Measurements from ENCODE around the gene KIF11. TPM values are rescaled to one million over a fixed set of nuclear protein-coding genes. Genes with fewer than 3 reads are reported as not detected.
"Not testable (repeated sequence)": the region's sequence is repeated elsewhere in the genome, so short reads cannot be mapped to it uniquely, and the experiment has no call there.

KIF11 gene
- total and polyA plus RNA-seq, 5 donors, result 0.31 to 1.7 (median 0.96) TPM

DNA sequence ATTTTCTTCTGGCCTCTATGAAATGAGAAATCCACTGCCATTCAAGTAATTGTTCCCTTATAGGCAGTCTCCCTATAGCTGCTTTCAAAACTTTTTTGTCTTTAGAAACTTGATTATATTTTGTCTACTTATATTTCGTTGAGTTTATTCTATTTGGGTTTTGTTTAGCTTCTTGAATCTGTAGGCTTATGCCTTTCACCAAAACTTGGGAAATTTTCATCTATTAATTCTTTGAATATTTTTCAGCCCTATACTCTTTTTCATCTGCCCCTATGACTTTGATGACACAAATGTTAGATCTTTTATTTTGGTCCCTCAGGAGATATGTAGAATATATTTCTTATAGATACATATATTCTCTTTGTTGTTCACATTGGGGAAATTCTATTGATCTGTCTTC lies 48.6 kb downstream of the KIF11 start:
- intact Hi-C loops (cut with DNase I), result no loop called here
- H3K4me3 ChIP-seq (ENCODE audit: low read length), result no peak overlapping the region

DNA sequence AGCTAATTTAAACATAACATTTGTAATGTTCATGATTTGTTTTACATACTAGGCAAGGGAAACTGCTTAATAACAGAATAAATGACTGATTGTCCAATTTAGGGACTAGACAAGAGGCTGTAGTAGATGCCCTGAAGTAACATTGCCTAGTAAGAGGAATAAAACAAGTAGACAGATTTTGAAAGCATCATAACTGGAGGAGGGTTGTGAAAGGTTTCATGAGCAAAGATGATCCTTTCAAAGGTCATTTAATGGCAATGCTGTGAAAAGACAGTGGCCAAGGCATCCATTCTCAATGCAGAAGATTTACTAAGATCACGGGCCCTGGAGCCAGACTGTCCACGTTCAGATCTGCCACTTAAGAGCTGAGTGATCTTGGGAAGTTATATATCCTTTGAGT lies 52.0 kb downstream of the KIF11 start:
- intact Hi-C loops (cut with DNase I), result no loop called here
- no peak overlapping the region for H3K27ac ChIP-seq (ENCODE audit: low read length)
- DNase-seq (no peak), ATAC-seq (no peak)
- no peak overlapping the region for H3K4me3 ChIP-seq (ENCODE audit: low read length)
- WGBS, result 96% methylated on average over 2 of the region's 2 CpGs
- H3K9me3 ChIP-seq (ENCODE audit: control insufficient read depth, low read length), result no peaks in the 10 kb centered on the region
- H3K4me1 ChIP-seq (ENCODE audit: control insufficient read depth, insufficient read depth, low read length), result no peaks in the 10 kb centered on the region
- H3K27me3 ChIP-seq (ENCODE audit: control insufficient read depth, insufficient read depth), result no peaks in the 10 kb centered on the region

More for the DNA sequence above, 48.6 kb downstream of the KIF11 start:
- Histone ChIP-seq H3K4me1 (ENCODE audit: control insufficient read depth, insufficient read depth, low read length) (no peaks in the 10 kb centered on the region), H3K27ac (ENCODE audit: low read length) (no peak overlapping the region), H3K9me3 (ENCODE audit: control insufficient read depth, low read length) (no peaks in the 10 kb centered on the region), H3K27me3 (ENCODE audit: control insufficient read depth, insufficient read depth) (no peaks in the 10 kb centered on the region)
- 85% methylated on average over 1 of the region's 1 CpG for WGBS
- DNase-seq (no peak), ATAC-seq (no peak)

DNA sequence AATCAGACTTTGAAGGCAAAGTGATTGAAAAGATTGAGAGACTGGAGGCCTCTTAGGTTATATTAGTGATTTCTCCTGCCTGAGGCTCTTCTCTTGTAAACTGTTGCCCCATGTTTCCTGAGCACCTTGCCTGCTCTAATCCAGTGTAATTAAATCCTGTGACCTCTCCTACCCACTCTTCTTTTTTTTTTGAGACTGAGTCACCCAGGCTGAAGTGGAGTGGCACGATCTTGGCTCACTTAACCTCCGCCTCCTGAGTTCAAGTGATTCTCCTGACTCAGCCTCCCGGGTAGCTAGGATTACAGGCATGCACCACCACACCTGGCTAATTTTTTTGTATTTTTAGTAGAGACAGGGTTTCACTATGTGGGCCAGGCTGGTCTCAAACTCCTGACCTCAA lies 57.9 kb downstream of the KIF11 start:
- WGBS, result 97% methylated on average over 3 of the region's 3 CpGs
- H3K4me1 ChIP-seq (ENCODE audit: control insufficient read depth, insufficient read depth, low read length); DNase-seq; H3K4me3 ChIP-seq (ENCODE audit: low read length); ATAC-seq; H3K9me3 ChIP-seq (ENCODE audit: control insufficient read depth, low read length); H3K27me3 ChIP-seq (ENCODE audit: control insufficient read depth, insufficient read depth); intact Hi-C loops (cut with DNase I); H3K27ac ChIP-seq (ENCODE audit: low read length): not testable (repeated sequence)

DNA sequence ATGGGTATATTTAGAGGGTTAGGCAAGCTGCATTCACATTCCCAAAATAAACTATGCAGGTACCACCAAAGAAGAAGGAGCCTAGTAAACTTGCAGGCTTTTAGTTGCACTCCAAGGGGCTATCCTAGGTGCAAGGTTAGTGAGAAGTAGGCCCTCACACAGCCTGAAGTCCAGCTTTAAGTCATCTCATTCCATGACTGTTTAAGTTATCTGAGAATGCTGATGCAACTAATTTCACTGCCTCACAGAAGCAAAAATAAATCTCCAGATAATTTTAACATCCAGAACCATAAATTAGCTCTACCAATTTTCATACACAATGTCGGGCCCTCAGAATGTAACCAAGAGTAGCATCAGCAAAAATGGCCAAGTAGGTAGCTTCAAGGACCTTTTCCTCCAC lies 62.5 kb downstream of the KIF11 start:
- H3K9me3 ChIP-seq (ENCODE audit: control insufficient read depth, low read length), result no peaks in the 10 kb centered on the region
- H3K4me1 ChIP-seq (ENCODE audit: control insufficient read depth, insufficient read depth, low read length), result no peaks in the 10 kb centered on the region
- WGBS, result 93% methylated on average over 1 of the region's 1 CpG
- H3K4me3 ChIP-seq (ENCODE audit: low read length), result no peak overlapping the region
- intact Hi-C loops (cut with DNase I), result no loop called here
- DNase-seq (no peak), ATAC-seq (no peak)
- H3K27me3 ChIP-seq (ENCODE audit: control insufficient read depth, insufficient read depth), result no peaks in the 10 kb centered on the region
- H3K27ac ChIP-seq (ENCODE audit: low read length), result no peak overlapping the region

DNA sequence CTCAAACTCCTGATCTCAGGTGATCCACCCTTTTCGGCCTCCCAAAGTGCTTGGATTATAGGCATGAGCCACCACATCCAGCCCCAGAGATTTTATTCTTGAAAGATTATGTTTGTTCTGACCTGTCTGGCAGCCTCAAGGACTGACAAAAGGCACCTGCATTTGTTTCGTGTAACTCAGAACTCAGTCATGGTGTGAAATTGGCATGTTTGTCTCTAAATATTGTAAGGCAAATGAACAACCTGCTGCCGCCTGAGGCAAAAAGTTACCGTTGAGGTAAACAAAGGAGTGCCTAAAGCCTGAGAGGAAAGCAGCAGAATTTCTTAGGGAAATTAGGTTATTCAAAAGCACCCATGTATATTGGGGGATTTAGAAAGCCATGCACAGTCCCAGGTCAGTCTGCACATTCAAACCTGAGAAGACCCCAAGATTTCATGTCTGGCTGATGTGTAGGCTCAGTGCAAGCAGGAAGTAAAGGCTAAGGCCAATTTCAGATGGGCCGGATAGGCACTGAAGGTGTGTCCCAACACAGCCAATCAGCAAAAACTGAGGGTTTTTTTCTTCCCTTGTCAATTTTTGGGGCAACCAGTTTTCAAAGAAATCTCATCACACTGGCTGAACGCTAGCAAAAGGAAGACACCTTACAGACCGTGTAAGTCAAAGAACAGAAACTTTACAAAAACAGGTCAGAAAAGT lies 63.5 kb downstream of the KIF11 start:
- ATAC-seq (no peak), DNase-seq (no peak)
- Histone ChIP-seq H3K27me3 (ENCODE audit: control insufficient read depth, insufficient read depth) (no peaks in the 10 kb centered on the region), H3K9me3 (ENCODE audit: control insufficient read depth, low read length) (no peaks in the 10 kb centered on the region), H3K4me3 (ENCODE audit: low read length) (no peak overlapping the region), H3K27ac (ENCODE audit: low read length) (no peak overlapping the region), H3K4me1 (ENCODE audit: control insufficient read depth, insufficient read depth, low read length) (no peaks in the 10 kb centered on the region)
- 94% methylated on average over 7 of the region's 7 CpGs for WGBS
- intact Hi-C loops (cut with DNase I), result no loop called here

DNA sequence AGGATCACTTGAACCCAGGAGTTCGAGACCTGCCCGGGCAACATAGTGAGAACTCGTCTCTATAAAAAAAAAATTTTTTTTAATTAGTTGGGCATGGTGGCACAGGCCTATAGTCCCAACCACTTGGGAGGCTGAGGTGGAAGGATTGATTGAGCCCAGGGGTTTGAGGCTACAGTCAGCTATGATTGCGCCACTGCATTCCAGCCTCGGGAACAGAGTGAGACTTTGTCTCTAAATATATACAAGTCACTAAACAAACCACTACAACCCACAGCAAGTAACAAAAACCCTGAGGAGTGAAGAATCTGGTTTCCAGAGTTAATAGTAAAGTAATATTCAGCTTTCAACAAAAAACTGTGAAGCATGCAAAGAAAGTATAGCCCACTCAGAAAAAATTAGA lies 64.1 kb downstream of the KIF11 start:
- intact Hi-C loops (cut with DNase I), result no loop called here
- 93% methylated on average over 5 of the region's 5 CpGs for WGBS
- Histone ChIP-seq H3K27me3 (ENCODE audit: control insufficient read depth, insufficient read depth) (no peaks in the 10 kb centered on the region), H3K4me3 (ENCODE audit: low read length) (no peak overlapping the region), H3K27ac (ENCODE audit: low read length) (no peak overlapping the region), H3K9me3 (ENCODE audit: control insufficient read depth, low read length) (no peaks in the 10 kb centered on the region), H3K4me1 (ENCODE audit: control insufficient read depth, insufficient read depth, low read length) (no peaks in the 10 kb centered on the region)
- ATAC-seq, result no peak
- no peak for DNase-seq

DNA sequence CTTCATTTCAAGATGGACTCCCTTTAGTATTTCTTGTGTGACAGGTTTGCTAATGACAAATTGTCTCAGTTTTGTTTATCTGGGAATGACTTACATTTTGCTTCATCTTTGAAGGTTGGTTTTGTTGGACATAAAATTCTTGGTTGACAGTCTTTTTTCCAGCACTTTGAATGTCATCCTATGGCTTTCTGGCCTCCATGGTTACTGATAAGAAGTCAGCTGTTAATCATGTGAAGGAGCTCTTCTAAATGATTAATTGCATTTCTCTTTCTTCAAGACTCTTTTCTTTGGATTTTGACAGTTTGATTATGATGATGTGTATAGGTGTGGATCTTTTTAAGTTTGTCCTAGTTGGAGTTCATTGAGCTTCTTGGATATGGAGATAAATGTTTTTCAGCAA lies 69.9 kb downstream of the KIF11 start:
- no peak for ATAC-seq
- Histone ChIP-seq H3K27ac (ENCODE audit: low read length) (no peak overlapping the region), H3K27me3 (ENCODE audit: control insufficient read depth, insufficient read depth) (no peaks in the 10 kb centered on the region), H3K9me3 (ENCODE audit: control insufficient read depth, low read length) (peaks cover 1% of the 10 kb centered on the region), H3K4me1 (ENCODE audit: control insufficient read depth, insufficient read depth, low read length) (no peaks in the 10 kb centered on the region), H3K4me3 (ENCODE audit: low read length) (no peak overlapping the region)
- DNase-seq, result no peak
- intact Hi-C loops (cut with DNase I), result no loop called here

DNA sequence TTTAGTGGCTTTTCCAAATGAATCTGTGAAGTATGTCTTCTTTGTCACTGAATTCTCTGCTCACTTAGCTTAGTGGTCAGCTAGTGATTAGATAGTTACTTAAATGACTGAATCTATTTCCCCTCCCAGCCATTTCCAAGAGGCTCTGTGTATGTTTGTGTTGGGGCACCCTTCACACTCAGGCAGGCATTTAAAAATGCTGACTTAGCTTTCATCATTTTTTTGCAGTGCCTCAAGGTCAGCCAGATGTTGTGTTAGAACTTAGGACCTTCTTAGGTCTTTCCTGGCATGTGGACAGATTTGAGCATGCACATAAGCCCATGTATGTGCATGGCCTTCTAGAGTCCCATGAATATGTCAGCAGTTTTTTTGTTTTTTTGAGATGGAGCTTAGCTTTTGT lies 71.4 kb downstream of the KIF11 start:
- ATAC-seq, result no peak
- Histone ChIP-seq H3K4me3 (ENCODE audit: low read length) (no peak overlapping the region), H3K27me3 (ENCODE audit: control insufficient read depth, insufficient read depth) (no peaks in the 10 kb centered on the region), H3K4me1 (ENCODE audit: control insufficient read depth, insufficient read depth, low read length) (no peaks in the 10 kb centered on the region), H3K9me3 (ENCODE audit: control insufficient read depth, low read length) (peaks cover 1% of the 10 kb centered on the region), H3K27ac (ENCODE audit: low read length) (no peak overlapping the region)
- DNase-seq, result no peak
- intact Hi-C loops (cut with DNase I), result no loop called here

DNA sequence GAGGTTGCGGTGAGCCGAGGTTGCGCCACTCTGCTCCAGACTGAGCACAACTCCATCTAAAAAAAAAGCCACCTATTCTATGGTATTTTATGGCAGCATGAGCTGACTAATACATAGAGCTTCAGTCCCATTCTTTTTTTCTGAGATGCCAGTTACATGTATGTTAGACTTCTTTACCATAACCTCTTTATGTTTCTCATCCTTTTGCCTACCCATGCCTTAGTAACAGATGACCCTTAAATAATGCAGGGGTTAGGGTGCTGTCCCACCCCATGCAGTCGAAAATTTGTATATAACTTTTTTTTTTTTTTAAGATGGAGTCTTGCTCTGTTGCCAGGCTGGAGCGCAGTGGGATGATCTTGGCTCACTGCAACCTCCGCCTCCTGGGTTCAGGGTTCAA lies 74.1 kb downstream of the KIF11 start:
- Histone ChIP-seq H3K27me3 (ENCODE audit: control insufficient read depth, insufficient read depth) (no peaks in the 10 kb centered on the region), H3K9me3 (ENCODE audit: control insufficient read depth, low read length) (peaks cover 1% of the 10 kb centered on the region), H3K4me1 (ENCODE audit: control insufficient read depth, insufficient read depth, low read length) (no peaks in the 10 kb centered on the region), H3K27ac (ENCODE audit: low read length) (no peak overlapping the region), H3K4me3 (ENCODE audit: low read length) (no peak overlapping the region)
- no peak for ATAC-seq
- intact Hi-C loops (cut with DNase I), result no loop called here
- DNase-seq, result no peak
- 95% methylated on average over 6 of the region's 6 CpGs for WGBS

DNA sequence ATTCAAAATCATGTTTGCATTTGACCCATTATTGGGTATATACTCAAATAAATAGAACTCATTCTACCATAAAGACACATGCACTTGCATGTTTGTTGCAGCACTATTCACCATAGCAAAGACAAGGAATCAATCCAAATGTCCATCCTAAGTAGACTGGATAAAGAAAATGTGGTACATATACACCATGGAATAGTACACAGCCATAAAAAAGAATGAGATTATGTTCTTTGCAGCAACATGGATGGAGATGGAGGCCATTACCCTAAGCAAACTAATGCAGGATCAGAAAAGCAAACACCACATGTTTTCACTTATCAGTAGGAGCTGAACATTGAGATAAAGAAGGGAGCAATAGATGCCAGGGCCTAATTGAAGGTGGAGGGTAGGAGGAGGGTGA lies 84.8 kb downstream of the KIF11 start:
- no peaks in the 10 kb centered on the region for H3K27me3 ChIP-seq (ENCODE audit: control insufficient read depth, insufficient read depth)
- no peak overlapping the region for H3K27ac ChIP-seq (ENCODE audit: low read length)
- ATAC-seq (no peak), DNase-seq (no peak)
- intact Hi-C loops (cut with DNase I), result no loop called here
- H3K4me3 ChIP-seq (ENCODE audit: low read length), result no peak overlapping the region
- no peaks in the 10 kb centered on the region for H3K4me1 ChIP-seq (ENCODE audit: control insufficient read depth, insufficient read depth, low read length)
- no peaks in the 10 kb centered on the region for H3K9me3 ChIP-seq (ENCODE audit: control insufficient read depth, low read length)

DNA sequence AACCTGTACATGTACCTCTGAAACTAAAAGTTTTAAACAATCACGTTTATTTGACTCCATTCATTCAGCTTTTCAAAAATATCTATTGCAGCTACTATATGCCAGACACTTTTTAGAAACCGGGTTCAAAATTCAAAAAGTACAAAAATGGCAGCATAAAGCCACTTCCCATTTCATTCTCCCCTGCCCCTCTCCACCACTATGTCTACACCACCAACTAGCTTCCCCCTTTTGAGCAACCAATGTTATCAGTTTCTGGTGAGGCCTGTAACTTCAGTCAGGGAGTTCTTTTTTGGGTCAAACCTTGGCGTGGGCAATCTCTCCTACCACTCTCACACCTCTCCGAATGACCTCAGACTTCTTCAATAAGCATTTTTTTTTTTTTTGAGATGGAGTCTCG lies 85.3 kb downstream of the KIF11 start:
- ATAC-seq, result no peak
- H3K27ac ChIP-seq (ENCODE audit: low read length), result no peak overlapping the region
- WGBS, result 88% methylated on average over 5 of the region's 5 CpGs
- no peaks in the 10 kb centered on the region for H3K27me3 ChIP-seq (ENCODE audit: control insufficient read depth, insufficient read depth)
- H3K9me3 ChIP-seq (ENCODE audit: control insufficient read depth, low read length), result no peaks in the 10 kb centered on the region
- no peak for DNase-seq
- no peak overlapping the region for H3K4me3 ChIP-seq (ENCODE audit: low read length)
- intact Hi-C loops (cut with DNase I), result no loop called here
- no peaks in the 10 kb centered on the region for H3K4me1 ChIP-seq (ENCODE audit: control insufficient read depth, insufficient read depth, low read length)

DNA sequence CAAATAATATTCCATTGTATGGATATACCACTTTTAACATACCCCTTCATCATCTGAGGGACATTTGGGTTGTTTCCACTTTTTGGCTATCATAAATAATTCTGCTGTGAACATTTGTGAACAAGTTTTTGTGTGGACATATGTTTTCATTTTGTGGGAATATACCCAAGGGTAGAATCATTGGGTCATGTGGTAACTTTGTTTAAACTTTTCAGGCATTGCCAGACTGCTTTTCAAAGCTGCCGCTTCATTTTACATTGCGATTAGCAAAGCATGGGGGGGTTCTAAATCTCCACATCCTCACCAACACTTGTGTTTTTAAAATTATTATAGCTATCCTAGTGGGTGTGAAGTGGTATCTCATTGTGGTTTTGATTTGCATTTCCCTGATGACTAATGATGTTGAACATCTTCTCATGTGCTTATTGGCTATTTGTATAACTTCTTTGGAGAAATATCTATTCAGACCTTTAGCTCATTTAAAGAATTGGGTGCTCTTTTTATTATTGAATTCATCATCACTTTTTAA lies 88.4 kb downstream of the KIF11 start:
- intact Hi-C loops (cut with DNase I), result no loop called here
- H3K9me3 ChIP-seq (ENCODE audit: control insufficient read depth, low read length), result no peaks in the 10 kb centered on the region
- no peak overlapping the region for H3K4me3 ChIP-seq (ENCODE audit: low read length)
- H3K4me1 ChIP-seq (ENCODE audit: control insufficient read depth, insufficient read depth, low read length), result no peaks in the 10 kb centered on the region
- WGBS, result 94% methylated on average over 2 of the region's 2 CpGs
- ATAC-seq (no peak), DNase-seq (no peak)
- no peak overlapping the region for H3K27ac ChIP-seq (ENCODE audit: low read length)
- H3K27me3 ChIP-seq (ENCODE audit: control insufficient read depth, insufficient read depth), result no peaks in the 10 kb centered on the region

All from right cardiac atrium (tissue), 5 donors.